GM12874 (cell line): ENCODE data around the gene WDFY3.

Experiments used
- TF ChIP-seq, protein P1 (sequence below): IDR thresholded peaks from 2 replicates; pipeline ENCODE4 v1.5.1; 2011; ENCODE audit warnings: low read depth, mild to moderate bottlenecking, control low read depth, low read length, moderate library complexity; ENCODE audit not compliant: insufficient read depth

Gene WDFY3

DNA sequence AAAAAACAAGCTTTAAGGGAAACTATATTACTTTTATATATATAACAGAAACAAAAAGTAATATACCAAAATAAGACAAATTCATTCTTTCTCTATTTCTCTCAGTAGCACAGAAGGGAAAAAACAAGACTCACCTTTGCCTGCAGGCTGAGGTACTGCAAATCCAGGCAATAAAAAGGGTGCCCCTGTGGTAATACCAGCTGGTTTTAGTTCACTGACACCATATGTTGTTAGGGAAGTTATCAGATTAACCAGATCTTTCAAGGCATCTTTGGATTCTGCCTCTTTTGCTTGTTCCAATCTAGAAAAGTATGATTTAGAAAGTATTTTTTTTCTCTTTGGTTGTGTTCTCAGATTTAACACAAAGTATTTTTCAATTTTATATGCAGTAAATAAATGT is 139.8 kb downstream of the WDFY3 start:
- TF ChIP-seq, protein P1, sequence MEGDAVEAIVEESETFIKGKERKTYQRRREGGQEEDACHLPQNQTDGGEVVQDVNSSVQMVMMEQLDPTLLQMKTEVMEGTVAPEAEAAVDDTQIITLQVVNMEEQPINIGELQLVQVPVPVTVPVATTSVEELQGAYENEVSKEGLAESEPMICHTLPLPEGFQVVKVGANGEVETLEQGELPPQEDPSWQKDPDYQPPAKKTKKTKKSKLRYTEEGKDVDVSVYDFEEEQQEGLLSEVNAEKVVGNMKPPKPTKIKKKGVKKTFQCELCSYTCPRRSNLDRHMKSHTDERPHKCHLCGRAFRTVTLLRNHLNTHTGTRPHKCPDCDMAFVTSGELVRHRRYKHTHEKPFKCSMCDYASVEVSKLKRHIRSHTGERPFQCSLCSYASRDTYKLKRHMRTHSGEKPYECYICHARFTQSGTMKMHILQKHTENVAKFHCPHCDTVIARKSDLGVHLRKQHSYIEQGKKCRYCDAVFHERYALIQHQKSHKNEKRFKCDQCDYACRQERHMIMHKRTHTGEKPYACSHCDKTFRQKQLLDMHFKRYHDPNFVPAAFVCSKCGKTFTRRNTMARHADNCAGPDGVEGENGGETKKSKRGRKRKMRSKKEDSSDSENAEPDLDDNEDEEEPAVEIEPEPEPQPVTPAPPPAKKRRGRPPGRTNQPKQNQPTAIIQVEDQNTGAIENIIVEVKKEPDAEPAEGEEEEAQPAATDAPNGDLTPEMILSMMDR = no peak

DNA sequence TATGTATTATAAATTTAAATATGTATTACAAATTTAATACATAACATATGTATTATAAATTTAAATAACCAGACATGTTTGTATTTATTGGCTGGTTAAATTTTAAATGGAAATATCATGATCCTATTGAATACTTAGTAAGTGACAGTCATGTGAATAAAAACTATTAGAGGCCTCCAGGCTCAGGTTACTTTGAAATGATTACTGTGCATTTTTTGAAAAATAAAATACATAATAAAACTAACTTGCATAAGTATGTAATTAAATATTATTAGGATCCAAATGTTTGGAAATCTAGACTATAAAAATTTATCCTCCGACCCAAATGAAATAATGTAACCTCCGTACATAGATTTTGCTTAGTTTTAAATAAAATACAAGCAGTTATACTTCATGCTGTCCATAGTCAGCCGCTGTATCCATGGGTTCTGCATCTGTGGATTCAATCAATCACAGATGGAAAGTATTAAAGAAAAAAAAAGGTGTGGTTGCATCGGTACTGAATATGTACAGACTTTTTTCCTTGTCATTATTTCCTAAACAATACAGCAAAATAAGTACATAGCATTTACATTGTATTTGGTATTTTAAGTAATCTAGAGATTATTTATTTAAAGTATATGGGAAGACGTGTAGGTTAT is 140.7 kb downstream of the WDFY3 start:
- TF ChIP-seq, protein P1 = no peak

DNA sequence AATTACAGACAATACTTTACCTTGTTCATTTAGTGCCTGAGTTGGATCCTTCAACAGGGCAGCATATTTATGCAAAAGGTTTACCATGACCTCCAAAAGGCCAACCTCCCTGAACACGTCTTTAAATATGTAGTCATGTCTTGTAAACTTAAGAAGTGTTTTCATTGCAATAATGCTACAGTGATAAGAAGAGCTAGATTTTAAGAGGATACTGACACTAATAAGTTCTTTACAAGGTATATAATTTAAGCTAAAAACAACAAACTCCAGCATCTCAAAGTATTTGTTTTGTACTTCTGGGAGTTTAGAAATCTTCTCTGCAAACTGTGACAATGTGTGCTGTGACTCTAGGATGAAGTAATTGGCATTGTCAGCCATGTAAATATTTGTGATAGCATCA is 145.4 kb downstream of the WDFY3 start:
- TF ChIP-seq, protein P1 = no peak

DNA sequence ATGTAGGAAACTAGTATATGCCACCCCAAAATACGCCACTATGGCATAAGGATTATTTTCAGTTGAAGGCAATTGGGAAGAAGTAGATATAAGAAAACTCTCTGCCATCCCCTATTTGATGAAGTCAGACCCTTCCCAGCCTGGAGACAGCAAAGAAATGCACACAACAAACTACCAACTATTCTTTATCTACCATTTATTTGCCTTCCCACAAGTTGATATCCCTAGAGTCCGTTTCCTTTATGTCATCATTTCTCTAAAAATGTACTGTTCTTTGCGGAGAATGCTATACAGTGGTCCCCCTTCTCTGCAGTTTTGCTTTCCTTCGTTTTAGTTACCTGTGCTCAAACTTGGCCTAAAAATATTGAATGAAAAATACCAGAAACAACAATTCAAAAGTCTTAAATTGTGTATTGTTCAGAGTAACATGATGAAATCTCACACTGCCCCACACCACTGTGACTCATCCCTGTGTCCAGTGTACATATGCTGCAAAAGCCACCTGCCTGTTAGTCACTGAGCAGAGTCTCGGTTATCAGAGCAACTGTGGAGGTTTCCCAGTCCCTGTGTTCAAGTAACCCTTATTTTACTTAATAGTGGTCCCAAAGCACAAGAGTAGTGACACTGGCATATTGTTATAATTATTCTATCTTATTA is 152.3 kb downstream of the WDFY3 start:
- TF ChIP-seq, protein P1 = no peak

DNA sequence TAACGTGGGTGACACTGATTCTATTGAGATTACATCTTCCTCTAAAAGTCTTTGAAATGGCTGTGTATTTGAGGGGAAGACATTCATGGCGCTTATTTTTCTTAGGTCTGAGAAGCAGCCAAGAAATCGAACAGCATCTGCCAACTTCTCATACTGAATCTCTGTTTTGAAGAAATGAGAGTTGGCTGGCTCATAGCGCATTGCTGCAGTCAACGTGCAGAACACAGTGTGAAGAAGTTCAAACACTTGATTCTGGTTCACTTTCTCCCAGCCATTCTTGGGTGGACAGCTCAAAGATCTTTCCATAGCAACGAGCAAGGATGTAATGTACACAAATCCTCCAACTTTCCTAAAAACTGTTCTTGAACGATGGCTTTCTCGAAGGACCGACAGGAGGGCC is 156.5 kb downstream of the WDFY3 start:
- TF ChIP-seq, protein P1 = no peak

DNA sequence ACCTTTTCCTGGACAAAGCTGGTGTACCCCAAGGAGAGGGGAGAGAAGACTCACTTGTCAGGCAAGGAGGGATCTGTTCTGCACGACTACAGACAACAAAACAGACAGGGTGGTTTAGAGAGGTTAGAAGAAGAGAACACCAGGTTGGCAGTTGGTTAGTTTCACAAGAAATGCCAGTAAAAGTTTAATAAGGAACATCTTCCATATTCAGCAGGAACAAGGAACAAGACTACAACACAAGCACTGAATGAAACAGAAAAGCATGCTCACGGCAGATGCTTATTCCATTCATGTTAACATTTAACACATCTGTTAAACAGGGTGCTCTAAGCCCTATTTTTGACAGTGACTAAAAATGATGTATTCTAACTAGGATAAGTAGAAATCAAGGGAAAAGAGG is 158.2 kb downstream of the WDFY3 start:
- TF ChIP-seq, protein P1 = no peak

DNA sequence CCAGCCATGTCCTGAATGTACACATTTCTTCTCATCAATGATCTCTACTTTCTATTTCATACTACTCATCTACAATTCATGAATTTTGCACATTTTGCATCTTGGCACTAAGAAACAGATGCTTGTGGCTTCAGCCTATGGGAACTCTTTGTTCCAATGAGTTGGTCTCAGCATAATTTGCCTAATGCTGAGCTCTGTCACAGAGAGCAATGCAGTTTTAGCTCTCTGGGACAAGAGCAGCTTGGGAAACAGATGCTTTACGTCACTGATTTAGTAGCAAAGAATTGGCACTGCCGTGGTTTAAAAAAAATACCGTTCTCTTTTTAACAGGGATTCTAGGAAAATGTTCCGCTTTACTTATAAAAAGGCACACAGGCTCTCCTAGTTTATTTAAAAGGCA is 162.4 kb downstream of the WDFY3 start:
- TF ChIP-seq, protein P1 = no peak
